Measurements from ENCODE around the gene TRIO.

Gene TRIO

DNA sequence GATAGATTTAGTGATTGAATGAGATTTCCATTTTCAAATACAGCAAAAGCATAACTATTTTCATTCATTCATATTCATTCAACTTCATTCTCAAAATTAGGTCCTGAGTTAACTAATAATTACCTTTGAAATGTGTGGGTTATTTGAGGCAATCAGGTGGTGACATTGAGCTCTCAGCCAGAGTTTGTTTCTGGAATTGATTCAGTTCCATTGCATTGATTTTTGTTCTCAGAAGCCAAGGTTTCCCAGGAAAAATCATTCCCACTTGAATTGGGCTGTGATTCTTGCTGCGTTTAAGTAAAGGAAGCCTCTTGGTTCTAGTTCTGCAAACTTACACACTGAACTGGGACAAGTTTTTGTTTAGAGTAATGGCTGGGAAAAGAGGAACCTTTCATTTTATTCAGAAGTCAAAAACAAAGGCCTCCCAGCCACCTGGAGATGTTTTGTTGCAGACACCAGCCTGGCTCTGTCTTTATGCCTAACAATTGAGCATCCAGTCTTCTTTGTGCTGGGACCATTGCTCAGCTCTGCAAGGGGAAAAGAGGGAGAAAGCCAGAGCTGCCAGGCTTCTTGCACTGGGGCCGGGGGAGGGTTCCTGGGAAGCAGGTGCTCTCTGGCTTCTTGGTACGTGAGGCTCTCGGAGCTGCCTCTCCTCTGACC, 198.6 kb downstream of the TRIO start:
- no peak for DNase-seq

DNA sequence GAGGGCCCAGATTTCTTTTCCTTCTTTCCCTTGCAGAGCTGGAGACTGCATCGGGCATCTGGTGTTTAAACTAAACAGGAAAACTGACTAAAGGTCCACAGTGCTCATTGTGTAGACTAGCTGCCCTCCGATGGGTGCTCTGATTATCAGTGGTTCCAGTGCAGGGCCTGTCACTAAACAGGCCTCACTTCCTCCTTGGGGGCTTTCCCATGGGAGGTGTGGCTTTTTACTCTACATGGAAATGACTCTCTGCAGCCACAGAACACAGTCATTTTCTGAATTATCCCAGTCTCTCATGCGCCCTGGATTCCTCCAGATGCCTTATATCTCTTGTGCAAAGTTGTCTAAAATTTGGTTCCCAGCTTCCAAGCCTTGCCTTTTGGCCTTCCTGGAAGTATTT, 199.2 kb downstream of the TRIO start:
- DNase-seq, result no peak

DNA sequence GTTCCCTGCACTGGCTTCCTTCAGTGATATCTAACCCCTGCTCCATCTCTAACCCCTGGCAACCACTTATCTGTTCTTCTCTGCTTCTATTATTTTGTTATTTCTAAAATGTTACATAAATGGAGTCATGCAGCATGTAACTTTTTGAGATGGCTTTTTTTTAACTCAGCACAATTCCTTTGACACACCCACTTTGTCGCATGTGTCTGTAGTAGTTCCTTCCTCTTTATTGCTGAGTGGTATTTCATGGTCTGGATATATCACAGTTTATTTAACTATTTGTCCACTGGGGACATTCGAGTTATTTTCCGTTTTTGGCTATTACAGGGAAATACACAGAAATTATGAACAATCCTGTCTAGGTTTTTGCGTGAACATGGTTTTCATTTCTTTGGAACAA, 200.2 kb downstream of the TRIO start:
- no peak for DNase-seq

DNA sequence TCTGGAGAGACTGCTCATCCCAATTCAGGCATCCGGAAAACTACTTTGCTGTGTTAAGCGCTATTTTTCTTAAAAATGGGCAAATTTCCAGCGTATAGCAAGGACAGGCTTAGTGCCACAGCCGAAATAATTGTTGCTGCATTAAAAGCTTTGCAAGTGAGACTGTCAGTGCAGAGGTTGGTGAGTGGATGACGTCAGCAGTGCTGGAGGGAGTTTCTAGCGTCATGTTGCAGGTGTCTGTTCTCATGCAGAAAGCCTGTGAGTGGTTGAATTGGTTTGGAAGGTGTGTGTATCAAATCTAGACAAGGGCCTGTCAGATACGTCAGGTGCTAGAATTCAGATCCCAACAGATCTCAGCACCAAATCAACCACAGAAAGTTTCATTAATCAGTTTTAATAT, 204.4 kb downstream of the TRIO start:
- no peak for DNase-seq

DNA sequence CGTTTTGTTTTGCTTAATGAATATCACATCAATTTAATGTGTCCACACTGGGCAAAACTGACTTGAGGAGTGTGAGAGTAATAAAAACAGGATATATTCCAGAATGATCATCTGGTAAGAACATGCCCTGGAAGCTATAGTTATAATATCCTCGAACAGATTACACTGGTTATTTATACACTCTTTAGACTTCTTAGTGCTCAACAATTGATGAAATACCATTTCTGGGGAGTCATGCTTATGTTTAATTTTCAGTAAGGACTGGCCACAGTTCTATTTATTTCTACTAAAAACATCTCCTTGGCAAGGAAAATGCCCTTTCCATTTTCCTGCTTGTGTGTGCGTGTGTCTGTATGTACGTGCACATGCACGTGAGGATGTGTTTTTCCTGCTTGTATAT, 205.0 kb downstream of the TRIO start:
- DNase-seq, result no peak

DNA sequence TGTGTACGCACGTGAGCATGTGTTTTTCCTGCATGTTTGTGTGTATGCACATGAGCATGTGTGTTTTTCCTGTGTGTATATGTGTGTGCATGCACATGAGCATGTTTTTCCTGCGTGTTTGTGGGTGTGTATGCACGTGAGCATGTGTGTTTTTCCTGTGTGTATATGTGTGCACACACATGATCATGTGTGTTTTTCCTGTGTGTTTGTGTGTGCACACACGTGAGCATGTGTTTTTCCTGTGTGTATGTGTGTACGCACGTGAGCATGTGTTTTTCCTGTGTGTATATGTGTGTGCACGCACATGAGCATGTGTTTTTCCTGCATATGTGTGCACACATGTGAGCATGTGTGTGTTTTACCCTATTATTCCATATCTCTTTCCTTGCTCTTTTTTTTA, 205.9 kb downstream of the TRIO start:
- no peak for DNase-seq

DNA sequence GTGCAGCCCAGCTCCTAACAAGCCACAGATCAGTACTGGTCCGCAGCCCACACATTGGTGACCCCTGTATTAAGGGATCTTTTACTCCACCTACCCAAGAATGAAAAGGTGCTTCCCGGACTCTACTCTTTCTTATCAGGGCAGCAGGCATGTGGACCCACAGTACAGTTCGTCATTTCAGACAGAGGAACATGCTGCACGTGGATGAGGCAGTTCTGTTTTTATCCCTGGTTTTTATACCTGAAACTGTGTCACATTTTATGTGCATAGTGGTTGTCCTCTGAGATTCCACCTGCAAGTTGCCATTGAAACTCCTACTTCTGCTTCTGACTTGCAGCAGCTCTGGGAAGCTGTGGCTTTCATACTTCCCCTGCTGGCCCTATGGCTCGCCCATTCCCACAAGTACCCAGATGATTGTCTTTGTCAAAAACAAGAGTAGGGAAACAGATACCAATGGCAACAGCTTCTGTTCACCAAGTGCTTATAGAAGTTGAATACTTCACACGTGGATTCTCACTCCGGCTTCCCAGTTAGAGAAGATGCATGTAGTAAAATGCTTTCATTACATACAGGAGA, 208.0 kb downstream of the TRIO start:
- DNase-seq, result no peak

DNA sequence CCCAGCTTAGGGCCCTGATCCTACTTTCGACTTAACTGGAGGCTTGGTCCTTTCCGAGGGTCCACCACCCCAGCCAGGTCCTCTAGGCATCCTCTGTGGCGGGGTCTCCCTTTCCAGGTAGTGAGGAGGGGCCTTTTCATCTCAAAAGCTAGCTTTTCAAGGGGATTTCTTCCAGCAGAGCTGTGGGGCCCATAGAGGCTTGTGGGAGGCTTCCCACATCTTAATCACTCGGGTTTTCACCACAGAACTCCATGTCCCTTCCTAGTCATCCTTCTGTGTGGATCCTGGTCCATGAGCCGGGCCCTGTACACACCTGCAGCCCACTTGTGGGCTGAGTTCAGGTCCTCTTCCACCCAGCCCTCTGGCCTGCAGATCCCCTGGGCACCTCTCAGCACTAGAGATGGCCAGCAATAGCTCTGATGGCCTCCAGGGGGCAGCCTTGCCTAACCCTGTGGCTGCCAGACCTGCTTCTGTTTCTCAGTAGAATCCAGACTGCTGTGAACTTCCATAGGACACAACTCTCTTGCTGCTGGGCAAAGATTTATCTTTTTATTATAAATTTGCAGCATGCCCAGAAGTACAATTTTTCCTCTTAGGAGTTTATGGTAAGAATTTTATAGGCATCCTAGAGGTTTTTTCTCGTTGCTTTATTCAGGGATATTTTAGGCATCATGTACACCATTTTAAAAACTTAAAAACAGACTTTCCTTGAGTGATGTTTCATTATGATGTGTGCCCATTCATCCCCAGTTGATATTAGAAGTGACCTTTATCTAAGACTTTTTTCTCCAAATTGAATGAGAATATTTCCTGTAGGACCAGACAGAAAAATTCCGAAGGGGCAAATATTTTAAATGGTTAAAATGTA, 208.9 kb downstream of the TRIO start:
- DNase-seq, result peak; percentile 41

DNA sequence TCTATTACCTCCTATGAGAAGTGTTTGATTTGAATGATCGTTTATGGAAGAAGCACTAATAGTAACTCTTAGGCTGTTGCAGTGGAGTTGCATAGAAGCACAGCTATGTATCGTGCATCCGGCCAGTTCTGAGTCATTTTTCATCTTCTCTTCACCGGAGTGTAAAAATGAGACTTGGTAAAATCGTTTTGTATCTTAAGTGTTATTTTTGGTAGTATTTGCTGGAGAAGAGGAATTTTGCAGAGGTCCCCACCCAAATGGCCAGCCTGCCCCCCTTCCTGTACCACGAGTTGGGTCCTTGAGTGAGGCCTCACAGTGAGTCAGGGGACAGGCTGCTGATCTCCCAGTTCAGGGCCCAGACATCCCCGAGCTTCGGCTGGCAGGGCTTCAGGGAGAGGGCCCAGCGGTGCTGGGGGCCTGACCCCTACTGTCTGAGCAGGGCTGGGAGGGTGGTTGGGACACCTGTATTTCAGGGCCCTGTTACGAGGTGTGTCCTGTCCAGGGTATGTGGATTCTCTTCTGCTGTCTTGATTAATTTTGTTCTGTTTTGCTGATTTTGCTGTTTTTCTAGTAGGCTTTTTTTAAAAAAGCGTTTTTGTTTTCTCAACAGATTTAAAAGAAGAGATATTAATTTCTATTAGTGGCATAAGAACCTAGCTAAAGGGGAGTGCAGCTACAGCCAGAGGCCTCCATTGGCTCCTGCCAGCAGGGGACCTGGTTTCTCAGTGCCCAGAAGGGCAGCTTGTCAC, 210.8 kb downstream of the TRIO start:
- DNase-seq, result no peak

DNA sequence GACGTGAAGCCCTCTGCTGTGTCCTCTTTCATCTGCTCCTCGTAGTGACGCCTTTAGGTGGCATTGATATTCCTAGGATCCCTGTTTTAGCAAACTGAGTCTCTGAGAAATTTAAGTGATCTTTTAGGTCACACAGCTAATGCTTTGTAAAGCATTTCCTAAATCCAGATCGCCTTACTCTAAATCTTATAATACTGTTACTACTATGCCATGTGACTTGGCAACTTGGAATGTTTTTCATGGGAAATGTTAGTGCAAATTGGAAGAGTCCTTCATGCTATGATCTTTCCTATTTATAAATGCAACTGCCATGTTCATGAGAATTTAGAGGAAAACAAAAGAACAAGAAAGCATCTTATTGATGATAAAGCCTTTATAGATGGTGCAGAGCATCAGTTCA, 212.2 kb downstream of the TRIO start:
- no peak for DNase-seq

DNA sequence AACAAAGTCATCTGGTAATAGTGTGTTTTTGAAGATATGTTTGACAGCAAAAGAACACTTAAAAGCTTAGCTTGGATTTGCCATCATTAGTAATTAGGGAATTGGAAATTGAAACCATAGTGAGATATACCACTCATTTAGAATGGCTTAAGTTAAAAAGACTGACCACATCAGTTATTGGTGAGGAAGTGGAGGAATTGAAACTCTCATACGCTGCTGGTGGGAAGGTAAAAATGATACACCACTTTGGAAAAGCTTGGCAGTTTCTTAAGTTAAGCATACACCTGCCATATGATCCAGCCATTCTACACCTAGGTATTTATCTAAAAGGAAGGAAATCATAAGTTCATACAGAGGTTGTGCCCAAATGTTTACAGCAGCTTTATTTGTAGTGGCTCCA, 213.2 kb downstream of the TRIO start:
- no peak for DNase-seq

DNA sequence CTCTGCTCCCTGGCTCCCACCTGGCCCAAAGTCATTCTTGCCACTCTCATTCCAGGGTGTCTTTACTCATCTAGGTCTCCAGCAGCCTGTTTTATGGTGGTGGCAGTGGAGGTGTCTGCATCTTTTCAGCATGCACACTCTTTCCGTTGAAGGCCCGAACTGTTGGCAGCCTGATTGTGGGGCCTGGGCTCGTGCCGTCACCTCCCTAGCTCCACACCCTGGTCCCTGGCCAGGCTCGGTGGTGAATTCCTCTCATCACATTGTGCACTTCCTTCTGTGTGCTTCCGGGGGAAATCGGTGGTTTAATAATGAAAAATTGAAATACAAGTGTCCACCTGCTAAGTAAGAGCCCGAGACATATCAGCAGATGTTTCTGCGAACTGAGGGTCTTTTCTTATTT, 214.3 kb downstream of the TRIO start:
- DNase-seq, result no peak

DNA sequence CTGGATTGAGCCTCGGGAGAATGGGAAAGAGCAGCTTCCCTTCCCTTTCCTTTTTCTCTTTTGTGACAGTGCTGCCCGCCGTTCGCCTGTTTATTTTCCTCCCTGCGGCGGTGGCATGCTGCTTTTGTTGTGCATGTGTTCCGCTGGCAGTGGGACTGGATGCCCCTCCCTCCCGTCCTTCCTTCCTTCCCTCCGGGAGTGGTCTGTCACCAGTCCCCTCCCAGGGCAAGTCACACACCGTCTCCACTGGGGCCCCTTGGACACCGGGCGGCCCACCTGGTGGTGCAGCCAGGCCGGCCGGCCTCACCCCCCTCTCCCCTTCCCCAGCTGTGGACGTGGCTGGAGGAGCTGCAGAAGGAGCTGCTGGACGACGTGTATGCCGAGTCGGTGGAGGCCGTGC, 214.7 kb downstream of the TRIO start:
- DNase-seq, result no peak

DNA sequence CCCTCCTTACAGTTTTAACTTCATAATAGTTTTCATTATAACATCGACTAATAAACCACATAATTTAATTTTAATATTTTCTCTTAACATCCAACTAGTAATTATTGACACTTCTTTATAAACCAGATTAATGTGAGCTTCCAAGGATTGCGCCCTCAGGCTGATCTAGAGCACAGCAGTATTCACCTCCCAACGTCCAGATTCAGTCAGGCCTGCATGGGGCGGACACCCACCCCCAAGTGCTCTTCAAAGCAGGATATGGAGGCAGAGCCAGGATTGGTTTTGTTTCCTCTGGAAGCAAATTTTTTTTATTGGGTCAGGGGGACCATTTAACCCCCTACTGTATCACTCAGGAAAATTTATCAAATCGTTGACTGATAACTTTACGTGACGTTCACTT, 215.4 kb downstream of the TRIO start:
- no peak for DNase-seq

DNA sequence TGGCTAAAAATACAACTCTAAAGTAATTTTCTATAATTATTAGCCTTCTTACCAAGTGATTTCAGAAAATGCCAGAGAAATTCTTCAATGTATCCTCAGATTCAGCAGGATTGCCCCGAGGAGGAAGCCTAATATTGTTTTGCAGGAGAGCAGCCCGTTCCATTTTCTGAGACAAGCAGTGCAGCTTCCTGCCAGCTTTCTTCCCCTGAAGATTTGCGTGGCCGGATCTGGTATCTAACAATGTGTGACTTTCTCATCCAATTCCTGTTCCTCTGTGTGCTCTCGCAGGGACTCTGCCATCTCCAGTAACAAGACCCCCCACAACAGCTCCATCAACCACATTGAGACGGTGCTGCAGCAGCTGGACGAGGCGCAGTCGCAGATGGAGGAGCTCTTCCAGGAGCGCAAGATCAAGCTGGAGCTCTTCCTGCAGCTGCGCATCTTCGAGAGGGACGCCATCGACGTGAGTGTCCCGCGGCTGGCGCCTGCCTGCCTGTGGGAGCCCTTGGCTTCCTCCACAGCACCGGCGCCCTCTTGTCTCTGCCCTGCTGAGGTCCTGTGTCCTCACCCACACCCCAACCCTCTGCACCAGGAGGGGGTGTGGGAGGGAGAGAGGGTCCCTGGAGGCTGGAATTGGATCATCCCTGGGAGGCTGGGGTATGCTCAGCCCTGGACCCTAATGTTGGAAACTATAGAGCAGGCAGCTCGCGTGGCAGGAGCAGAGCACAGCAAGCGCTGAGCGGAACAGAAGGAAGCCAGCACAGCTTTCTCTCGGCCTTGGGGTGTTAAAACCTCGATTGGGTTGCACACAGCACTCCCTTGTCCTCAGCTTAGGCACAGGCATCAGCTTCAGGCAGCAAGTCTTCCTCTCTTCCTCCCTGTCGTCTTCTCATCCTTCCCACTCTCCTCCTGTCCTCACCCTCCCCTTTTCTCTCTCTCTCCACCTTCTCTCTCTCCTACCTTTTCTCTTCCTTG, 216.2 kb downstream of the TRIO start:
- DNase-seq, result no peak

DNA sequence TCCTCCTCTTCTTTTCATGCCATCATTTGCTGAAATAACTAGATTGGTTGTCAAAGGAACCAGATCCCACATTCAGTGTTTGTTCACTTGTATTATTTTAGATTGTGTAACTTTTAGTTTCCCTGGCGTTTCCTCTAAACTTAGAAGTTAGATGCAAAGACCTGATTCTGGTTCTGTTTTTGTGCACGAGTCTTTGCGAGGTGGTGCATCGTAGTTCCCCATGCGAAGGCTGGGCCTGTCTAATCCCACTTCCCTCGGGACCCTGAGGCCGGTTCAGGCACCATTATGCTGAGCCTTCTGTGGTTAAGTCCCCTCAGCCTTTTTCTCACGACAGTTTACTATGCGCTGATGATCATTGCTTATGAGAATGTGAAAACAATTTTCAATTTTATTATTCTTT, 219.3 kb downstream of the TRIO start:
- no peak for DNase-seq

DNA sequence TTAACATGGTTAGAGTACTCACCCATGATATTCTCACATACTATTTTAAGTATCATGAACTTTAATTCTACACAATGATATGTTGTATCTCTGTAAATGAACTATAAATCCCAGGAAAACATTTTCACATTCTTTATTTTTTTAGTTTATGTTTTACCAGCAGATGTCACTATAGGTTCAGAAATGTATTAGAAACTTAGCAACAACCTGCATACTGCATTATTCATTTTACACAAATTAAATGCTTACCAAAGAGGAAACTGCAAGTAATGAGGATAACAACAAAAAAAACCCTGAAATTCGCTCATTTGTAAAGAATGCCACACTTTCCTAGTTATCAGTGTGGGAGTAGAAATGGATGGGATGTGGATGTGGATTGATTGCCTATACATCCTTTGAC, 221.0 kb downstream of the TRIO start:
- peak; percentile 25 for DNase-seq

DNA sequence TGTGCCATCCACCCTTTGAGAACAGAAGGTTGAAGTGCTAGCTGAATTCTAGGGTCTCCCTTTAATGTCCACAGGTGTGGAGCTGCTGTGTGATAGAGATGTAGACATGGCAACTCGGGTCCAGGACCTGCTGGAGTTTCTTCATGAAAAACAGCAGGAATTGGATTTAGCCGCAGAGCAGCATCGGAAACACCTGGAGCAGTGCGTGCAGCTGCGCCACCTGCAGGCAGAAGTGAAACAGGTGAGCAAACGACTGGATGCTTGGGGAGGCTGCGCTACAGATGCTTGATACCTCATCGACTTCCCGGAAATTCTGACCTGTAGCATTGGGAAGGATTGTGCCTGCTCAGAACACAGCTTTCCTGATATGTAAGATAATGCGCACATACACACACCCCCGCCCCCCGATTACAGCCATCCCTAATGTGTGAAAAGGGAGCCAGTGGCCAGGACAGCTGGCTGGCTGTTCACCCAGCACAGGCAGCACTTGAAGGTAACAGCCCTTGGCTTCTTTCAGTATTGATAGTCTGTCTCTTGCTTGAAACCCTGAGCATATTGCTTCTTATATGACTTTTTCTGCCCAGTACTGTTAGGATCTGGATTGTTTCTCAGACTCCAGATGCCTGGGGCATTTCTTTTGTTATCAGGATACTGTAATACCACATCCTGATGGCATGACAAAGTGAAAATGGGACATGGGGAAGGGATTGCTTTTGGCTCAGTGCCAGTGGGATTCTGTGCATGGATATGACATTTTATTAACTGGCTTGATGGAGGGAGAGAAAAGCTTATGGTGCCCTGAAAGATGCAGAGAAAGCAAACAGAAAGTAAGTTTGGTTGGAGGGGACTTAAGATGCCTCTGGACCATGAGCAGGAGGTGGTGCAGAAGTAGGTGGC, 221.7 kb downstream of the TRIO start:
- no peak for DNase-seq

DNA sequence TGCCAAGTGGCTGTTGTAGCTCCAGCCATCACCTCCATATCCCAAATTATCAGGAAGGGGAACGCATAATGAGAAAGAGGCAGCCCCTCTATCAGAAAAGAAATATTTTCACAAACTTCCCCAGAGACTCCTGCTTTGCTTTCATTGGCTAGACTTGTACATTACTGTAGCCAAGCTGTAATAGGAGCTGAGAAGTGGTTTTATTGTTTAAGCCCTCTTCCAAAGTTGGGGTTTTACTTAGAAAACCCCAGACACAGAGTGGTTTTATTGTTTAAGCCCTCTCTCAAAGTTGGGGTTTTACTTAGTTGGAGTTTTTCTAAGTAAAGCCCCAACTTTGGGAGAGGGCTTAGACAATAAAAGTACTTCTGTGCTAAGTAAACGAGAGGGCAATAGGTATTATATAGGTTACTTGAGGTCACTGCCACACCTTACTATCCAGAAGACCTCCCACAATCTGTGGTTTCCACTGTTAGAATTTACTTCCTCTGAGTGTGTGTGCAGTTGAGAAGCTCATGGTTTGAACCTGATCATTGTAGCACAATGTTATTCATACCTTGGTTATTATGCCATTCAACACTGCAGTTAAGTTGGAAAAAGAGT, 222.8 kb downstream of the TRIO start:
- peak; percentile 30 for DNase-seq

DNA sequence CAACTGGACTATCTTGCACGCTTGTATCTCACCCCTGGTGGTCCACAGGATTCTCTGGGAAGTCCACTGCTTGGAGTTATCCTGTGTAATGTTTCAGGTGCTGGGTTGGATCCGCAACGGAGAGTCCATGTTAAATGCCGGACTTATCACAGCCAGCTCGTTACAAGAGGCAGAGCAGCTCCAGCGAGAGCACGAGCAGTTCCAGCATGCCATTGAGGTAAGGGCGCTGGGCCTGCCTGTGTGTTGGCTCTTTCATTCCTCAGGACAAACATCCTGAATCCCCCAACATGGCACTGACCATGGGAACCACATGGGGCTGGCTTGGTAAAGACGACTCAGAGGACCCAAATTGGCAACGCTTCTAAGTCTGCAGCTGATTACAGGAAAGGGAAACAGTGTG, 223.6 kb downstream of the TRIO start:
- no peak for DNase-seq

DNA sequence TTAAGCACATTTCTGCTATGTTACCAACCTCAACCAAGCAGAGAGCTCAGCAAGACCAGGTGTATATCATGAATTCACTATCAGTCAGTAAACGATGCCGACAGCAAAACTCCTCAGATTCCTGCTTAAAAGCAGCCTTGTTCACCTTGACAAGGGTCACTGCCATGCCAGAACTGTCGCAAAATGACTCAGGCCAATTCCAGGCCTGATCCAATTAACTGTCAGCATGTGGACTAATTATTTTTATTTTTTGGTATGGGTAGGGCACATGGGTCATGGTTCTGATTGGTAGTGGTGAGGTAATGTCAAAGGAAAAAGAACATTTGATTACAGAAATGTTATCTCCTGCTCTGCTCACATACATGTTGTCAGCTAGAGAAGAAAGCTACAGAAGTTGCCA, 224.2 kb downstream of the TRIO start:
- no peak for DNase-seq
